BE2C (cell line): Measurements from ENCODE around the gene MAP3K7.

Experiments
- DNase-seq: peaks from one replicate; pipeline ENCODE4 v3.0.0-alpha.2; 2020
- H3K27me3 ChIP-seq: fragments of 250-450 bp; sonication (Bioruptor Pico); 2 replicates; pipeline ENCODE4 v1.5.1; 2020; ENCODE audit warnings: mild to moderate bottlenecking
- H3K36me3 ChIP-seq: fragments of 250-450 bp; sonication (Bioruptor Pico); 2 replicates; pipeline ENCODE4 v1.5.1; 2020; ENCODE audit warnings: mild to moderate bottlenecking
- H3K4me1 ChIP-seq: fragments of 250-450 bp; sonication (Bioruptor Pico); 2 replicates; pipeline ENCODE4 v1.5.1; 2020
- H3K4me3 ChIP-seq: 2 replicates; pipeline ENCODE4 v1.5.1; 2011; ENCODE audit warnings: low read depth, low read length
- H3K9me3 ChIP-seq: fragments of 250-450 bp; sonication (Bioruptor Pico); 2 replicates; pipeline ENCODE4 v1.5.1; 2020
- TF ChIP-seq, protein P1 (sequence below): IDR thresholded peaks from 2 replicates; pipeline ENCODE4 v1.5.1; 2012; ENCODE audit warnings: mild to moderate bottlenecking, low read depth, low read length

MAP3K7 gene

GRCh38 chr6:90492369-90492768 lies 94.5 kb downstream of the MAP3K7 start:
- Histone ChIP-seq H3K4me1 (no peaks in the 10 kb centered on the region), H3K27me3 (peaks cover 4% of the 10 kb centered on the region; the same call in 1 of the 2 replicates), H3K36me3 (no peaks in the 10 kb centered on the region), H3K9me3 (no peaks in the 10 kb centered on the region), H3K4me3 (no peak overlapping the region)
- DNase-seq, result no peak
- TF ChIP-seq, protein P1, sequence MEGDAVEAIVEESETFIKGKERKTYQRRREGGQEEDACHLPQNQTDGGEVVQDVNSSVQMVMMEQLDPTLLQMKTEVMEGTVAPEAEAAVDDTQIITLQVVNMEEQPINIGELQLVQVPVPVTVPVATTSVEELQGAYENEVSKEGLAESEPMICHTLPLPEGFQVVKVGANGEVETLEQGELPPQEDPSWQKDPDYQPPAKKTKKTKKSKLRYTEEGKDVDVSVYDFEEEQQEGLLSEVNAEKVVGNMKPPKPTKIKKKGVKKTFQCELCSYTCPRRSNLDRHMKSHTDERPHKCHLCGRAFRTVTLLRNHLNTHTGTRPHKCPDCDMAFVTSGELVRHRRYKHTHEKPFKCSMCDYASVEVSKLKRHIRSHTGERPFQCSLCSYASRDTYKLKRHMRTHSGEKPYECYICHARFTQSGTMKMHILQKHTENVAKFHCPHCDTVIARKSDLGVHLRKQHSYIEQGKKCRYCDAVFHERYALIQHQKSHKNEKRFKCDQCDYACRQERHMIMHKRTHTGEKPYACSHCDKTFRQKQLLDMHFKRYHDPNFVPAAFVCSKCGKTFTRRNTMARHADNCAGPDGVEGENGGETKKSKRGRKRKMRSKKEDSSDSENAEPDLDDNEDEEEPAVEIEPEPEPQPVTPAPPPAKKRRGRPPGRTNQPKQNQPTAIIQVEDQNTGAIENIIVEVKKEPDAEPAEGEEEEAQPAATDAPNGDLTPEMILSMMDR, result no peak

DNA sequence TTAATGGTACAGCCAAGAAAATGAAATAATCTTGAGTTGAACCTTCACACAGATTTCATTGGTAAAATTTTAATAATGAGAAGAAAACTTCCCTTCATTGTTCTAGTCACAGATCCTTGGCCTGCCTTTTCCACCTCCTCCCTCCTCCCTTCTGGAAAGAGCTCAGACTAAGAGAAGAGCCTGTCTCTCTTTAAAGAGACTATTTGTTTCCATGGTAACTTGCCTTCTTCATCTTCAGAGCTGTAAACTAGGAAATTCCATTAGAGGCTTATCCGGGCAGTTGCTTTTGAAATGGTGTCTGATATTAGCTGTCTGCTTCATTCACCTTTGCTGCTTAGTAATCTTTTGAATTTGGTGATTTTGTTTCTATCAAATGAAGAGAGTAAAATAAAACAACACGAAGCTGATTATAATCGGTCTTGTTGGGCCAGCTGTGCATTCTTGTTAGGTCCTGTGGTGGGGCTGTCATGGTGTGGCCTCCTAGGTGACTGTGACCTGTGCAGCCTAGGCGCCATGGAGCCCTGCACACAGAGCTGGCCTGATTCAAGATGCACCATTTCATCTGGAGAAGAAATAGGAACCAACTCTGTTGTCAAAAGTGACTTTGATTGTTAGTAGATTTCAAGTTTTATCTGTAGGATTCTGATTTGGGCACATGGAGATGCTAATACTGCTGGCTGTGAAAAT lies 96.7 kb downstream of the MAP3K7 start:
- Histone ChIP-seq H3K4me3 (no peak overlapping the region), H3K9me3 (no peaks in the 10 kb centered on the region), H3K4me1 (no peaks in the 10 kb centered on the region), H3K27me3 (peaks cover 4% of the 10 kb centered on the region; the same call in 1 of the 2 replicates), H3K36me3 (no peaks in the 10 kb centered on the region)
- TF ChIP-seq, protein P1, result no peak
- DNase-seq, result no peak

- TF ChIP-seq, protein P1, result no peak
- Histone ChIP-seq H3K27me3 (0 out of 2 replicates have a peak, but pooled peaks cover 4% of the 10 kb centered on the region), H3K4me1 (no peaks in the 10 kb centered on the region), H3K36me3 (no peaks in the 10 kb centered on the region), H3K9me3 (no peaks in the 10 kb centered on the region), H3K4me3 (no peak overlapping the region)
- DNase-seq, result no peak
Observed at GRCh38 chr6:90488816-90489215, 98.1 kb downstream of the MAP3K7 start.

DNA sequence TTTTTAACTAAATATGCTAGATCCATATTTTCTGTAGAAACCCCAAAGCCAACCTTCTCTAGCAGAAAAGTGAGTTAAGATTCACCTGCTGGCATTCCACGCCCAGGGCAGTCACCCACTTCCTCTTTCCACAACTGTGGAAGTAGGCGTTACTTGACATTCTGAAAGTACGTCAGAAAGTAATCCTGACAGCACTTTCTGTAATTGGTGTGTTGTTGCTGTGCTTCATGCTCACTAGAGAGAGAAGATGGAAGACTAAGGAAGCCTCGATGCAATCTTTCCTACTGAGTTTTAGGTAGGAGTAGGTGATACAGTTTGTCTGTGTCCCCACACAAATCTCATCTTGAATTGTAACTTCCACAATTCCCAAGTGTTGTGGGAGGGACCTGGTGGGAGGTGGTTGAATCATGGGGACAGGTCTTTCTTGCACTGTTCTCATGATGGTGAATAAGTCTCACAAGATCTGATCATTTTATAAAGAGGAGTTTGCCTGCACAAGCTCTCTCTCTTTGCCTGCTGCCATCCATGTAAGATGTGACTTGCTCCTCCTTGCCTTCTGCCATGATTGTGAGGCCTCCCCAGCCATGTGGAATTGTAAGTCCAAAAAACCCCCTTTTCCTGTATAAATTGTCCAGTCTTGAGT lies 101.1 kb downstream of the MAP3K7 start:
- H3K4me3 ChIP-seq, result no peak overlapping the region
- no peaks in the 10 kb centered on the region for H3K36me3 ChIP-seq
- DNase-seq, result no peak
- H3K4me1 ChIP-seq, result no peaks in the 10 kb centered on the region
- TF ChIP-seq, protein P1, result no peak
- 0 out of 2 replicates have a peak, but pooled peaks cover 4% of the 10 kb centered on the region for H3K27me3 ChIP-seq
- H3K9me3 ChIP-seq, result no peaks in the 10 kb centered on the region

DNA sequence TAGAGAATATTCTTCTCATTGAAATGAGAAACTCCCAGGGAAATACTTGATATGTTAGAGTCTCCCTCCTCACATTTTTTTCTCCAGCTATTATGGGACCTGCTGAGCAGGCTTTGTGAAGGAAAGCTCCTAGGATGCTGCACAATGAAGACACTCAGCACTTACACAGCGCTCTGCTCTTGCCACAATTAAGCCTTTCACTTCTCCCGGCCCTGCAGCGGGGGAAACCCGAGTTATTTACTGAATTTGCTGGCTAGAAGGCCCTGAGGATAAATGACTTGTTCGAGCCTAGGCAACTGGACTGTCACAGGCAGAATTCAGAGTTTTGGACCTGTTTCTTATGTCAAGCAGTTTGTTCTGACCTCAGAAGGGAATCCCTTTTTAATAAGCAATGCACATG lies 102.0 kb downstream of the MAP3K7 start:
- no peaks in the 10 kb centered on the region for H3K4me1 ChIP-seq
- no peak overlapping the region for H3K4me3 ChIP-seq
- no peak for DNase-seq
- H3K36me3 ChIP-seq, result no peaks in the 10 kb centered on the region
- TF ChIP-seq, protein P1, result no peak
- peaks cover 4% of the 10 kb centered on the region; the same call in 1 of the 2 replicates for H3K27me3 ChIP-seq
- no peaks in the 10 kb centered on the region for H3K9me3 ChIP-seq

DNA sequence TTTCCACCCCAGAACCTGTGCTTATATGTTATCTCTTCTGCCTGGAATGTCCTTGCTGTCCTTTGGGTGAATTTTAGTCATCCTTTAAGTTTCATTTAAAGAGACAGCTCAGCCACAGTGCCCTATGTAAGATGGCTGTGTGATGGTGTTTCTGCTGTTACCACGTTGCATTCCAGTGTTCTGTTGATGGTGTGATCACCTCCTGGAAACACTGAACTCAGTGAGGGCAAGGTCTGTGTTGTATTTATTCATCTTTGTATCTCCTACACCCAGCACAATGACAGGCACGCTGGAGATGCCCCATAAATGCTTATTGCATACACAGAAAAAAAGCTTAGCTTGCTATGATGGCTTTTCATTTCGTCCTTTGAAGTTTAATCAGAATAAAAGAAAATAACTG lies 102.5 kb downstream of the MAP3K7 start:
- peaks cover 8% of the 10 kb centered on the region; the same call in 1 of the 2 replicates for H3K27me3 ChIP-seq
- no peak overlapping the region for H3K4me3 ChIP-seq
- no peak for DNase-seq
- TF ChIP-seq, protein P1, result no peak
- no peaks in the 10 kb centered on the region for H3K4me1 ChIP-seq
- no peaks in the 10 kb centered on the region for H3K36me3 ChIP-seq
- H3K9me3 ChIP-seq, result no peaks in the 10 kb centered on the region
